SK-N-SH treated with all-trans-retinoic acid at 6 μM for 48 hours (cell line): ENCODE measurements around the gene PPP1R15B.

Experiments used
- ATAC-seq: fragments of 200-7000 bp; cut with Tn5 transposase; 3 replicates; pipeline ENCODE4 v1.9.1; 2020; ENCODE audit warnings: mild to moderate bottlenecking, moderate library complexity
- ARNTL ChIP-seq: fragments of 450-650 bp; formaldehyde crosslinking; IDR thresholded peaks from 2 replicates; pipeline ENCODE4 v1.5.0; 2020; ENCODE audit warnings: low read depth, mild to moderate bottlenecking, moderate library complexity, borderline replicate concordance
- BACH2 ChIP-seq: fragments of 250-450 bp; sonication (Bioruptor Pico); IDR thresholded peaks from 2 replicates; pipeline ENCODE4 v1.9.0; 2021; ENCODE audit warnings: mild to moderate bottlenecking, borderline replicate concordance
- CSDC2 ChIP-seq: fragments of 250-450 bp; sonication (Bioruptor Pico); IDR thresholded peaks from 2 replicates; pipeline ENCODE4 v1.5.0; 2020; ENCODE audit warnings: mild to moderate bottlenecking, moderate library complexity
- ESRRG ChIP-seq: fragments of 250-450 bp; sonication (Bioruptor Pico); IDR thresholded peaks from 2 replicates; pipeline ENCODE4 v1.6.1; 2021; ENCODE audit warnings: mild to moderate bottlenecking
- GLIS3 ChIP-seq: fragments of 250-450 bp; sonication (Bioruptor Pico); IDR thresholded peaks from 2 replicates; pipeline ENCODE4 v1.5.0; 2020; ENCODE audit warnings: mild to moderate bottlenecking, moderate library complexity
- ISL1 ChIP-seq: fragments of 250-450 bp; sonication (Bioruptor Pico); IDR thresholded peaks from 2 replicates; pipeline ENCODE4 v2.1.2; 2022; ENCODE audit warnings: mild to moderate bottlenecking, moderate library complexity
- PATZ1 ChIP-seq: fragments of 250-450 bp; sonication (Bioruptor Pico); IDR thresholded peaks from 2 replicates; pipeline ENCODE4 v1.8.0; 2020; ENCODE audit warnings: mild to moderate bottlenecking, moderate library complexity, borderline replicate concordance
- POU6F1 ChIP-seq: fragments of 250-450 bp; sonication (Bioruptor Pico); IDR thresholded peaks from 2 replicates; pipeline ENCODE4 v1.8.0; 2021; ENCODE audit warnings: low read depth, mild to moderate bottlenecking, moderate library complexity, borderline replicate concordance
- RARB ChIP-seq: fragments of 250-450 bp; sonication (Bioruptor Pico); IDR thresholded peaks from 2 replicates; pipeline ENCODE4 v1.8.0; 2021; ENCODE audit warnings: mild to moderate bottlenecking, moderate library complexity
- SNAI2 ChIP-seq: fragments of 250-450 bp; sonication (Bioruptor Pico); IDR thresholded peaks from 2 replicates; pipeline ENCODE4 v1.5.0; 2020; ENCODE audit warnings: mild to moderate bottlenecking, moderate library complexity
- TCF4 ChIP-seq: fragments of 250-450 bp; sonication (Bioruptor Pico); IDR thresholded peaks from 2 replicates; pipeline ENCODE4 v1.8.0; 2021; ENCODE audit warnings: mild to moderate bottlenecking, moderate library complexity, borderline replicate concordance
- TOX ChIP-seq: fragments of 250-450 bp; sonication (Bioruptor Pico); IDR thresholded peaks from 2 replicates; pipeline ENCODE4 v1.8.0; 2021; ENCODE audit warnings: mild to moderate bottlenecking, moderate library complexity, borderline replicate concordance
- TSHZ2 ChIP-seq: fragments of 250-450 bp; sonication (Bioruptor Pico); IDR thresholded peaks from 2 replicates; pipeline ENCODE4 v1.5.0; 2020; ENCODE audit warnings: mild to moderate bottlenecking, moderate library complexity
- ZC3H10 ChIP-seq: fragments of 250-450 bp; sonication (Bioruptor Pico); IDR thresholded peaks from 2 replicates; pipeline ENCODE4 v1.5.1; 2021; ENCODE audit warnings: mild to moderate bottlenecking, moderate library complexity
- ZFP3 ChIP-seq: fragments of 250-450 bp; sonication (Bioruptor Pico); IDR thresholded peaks from 2 replicates; pipeline ENCODE4 v1.5.0; 2020; ENCODE audit warnings: mild to moderate bottlenecking, moderate library complexity
- ZNF565 ChIP-seq: fragments of 450-650 bp; formaldehyde crosslinking; conservative IDR thresholded peaks from 2 replicates; pipeline ENCODE4 v1.5.0; 2020; ENCODE audit warnings: low read depth, mild to moderate bottlenecking, moderate library complexity
- ZNF70 ChIP-seq: fragments of 450-650 bp; formaldehyde crosslinking; IDR thresholded peaks from 2 replicates; pipeline ENCODE4 v1.5.0; 2020; ENCODE audit warnings: mild to moderate bottlenecking, moderate library complexity
- ZNF8 ChIP-seq: fragments of 450-650 bp; formaldehyde crosslinking; IDR thresholded peaks from 2 replicates; pipeline ENCODE4 v1.5.0; 2020; ENCODE audit warnings: mild to moderate bottlenecking, moderate library complexity

Gene PPP1R15B

GRCh38 chr1:204359131-204359473, 52.5 kb downstream of the PPP1R15B start:
- no peak for TF ChIP-seq PATZ1 (CRISPR knock-in tag)
- TF ChIP-seq ESRRG (CRISPR knock-in tag), result no peak
- no peak for TF ChIP-seq ZNF8 (CRISPR knock-in tag)
- TF ChIP-seq ZNF565, result no peak
- TF ChIP-seq RARB (CRISPR knock-in tag), result no peak
- no peak for TF ChIP-seq BACH2 (CRISPR knock-in tag)
- no peak for TF ChIP-seq TSHZ2
- no peak for TF ChIP-seq ZC3H10 (CRISPR knock-in tag)
- no peak for TF ChIP-seq ZFP3 (CRISPR knock-in tag)
- no peak for TF ChIP-seq ISL1 (CRISPR knock-in tag)
- no peak for TF ChIP-seq CSDC2 (CRISPR knock-in tag)
- no peak for TF ChIP-seq POU6F1
- no peak for TF ChIP-seq SNAI2
- TF ChIP-seq TOX (CRISPR knock-in tag), result no peak
- TF ChIP-seq GLIS3 (CRISPR knock-in tag), result no peak
- no peak for TF ChIP-seq ZNF70 (CRISPR knock-in tag)
- no peak for TF ChIP-seq ARNTL (CRISPR knock-in tag)
- ATAC-seq, result no peak

- ATAC-seq, result no peak
- TF ChIP-seq BACH2 (CRISPR knock-in tag) (no peak), ZNF70 (CRISPR knock-in tag) (no peak), ISL1 (CRISPR knock-in tag) (no peak), TSHZ2 (no peak), TOX (CRISPR knock-in tag) (no peak), ZC3H10 (CRISPR knock-in tag) (no peak), TCF4 (CRISPR knock-in tag) (no peak), ZNF8 (CRISPR knock-in tag) (no peak), ZNF565 (no peak), SNAI2 (no peak), PATZ1 (CRISPR knock-in tag) (no peak), POU6F1 (no peak)
These were observed 53.0 kb downstream of the PPP1R15B start for GRCh38 chr1:204358605-204359004.
